ENCODE data around the gene ELAC2.

DNA sequence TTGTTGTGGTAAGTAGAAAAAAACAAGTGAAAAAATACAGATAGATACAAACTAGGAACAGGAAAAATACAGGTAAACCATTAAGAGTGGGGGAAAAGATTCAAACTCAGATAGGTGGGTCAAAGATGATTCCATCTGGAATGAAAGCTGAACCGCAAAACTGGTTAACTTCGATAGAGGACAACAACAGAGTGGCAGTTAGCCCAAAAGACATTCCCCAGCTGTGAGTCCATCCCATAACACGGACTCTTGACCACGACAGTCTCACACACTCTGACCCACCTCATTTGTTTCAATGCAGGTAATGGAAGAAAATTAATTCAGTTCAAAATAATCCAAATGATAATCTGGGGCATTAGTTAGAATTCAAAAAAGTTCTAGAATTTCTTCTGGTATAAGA, 13.5 kb downstream of the ELAC2 start:
- TF ChIP-seq, protein P1, sequence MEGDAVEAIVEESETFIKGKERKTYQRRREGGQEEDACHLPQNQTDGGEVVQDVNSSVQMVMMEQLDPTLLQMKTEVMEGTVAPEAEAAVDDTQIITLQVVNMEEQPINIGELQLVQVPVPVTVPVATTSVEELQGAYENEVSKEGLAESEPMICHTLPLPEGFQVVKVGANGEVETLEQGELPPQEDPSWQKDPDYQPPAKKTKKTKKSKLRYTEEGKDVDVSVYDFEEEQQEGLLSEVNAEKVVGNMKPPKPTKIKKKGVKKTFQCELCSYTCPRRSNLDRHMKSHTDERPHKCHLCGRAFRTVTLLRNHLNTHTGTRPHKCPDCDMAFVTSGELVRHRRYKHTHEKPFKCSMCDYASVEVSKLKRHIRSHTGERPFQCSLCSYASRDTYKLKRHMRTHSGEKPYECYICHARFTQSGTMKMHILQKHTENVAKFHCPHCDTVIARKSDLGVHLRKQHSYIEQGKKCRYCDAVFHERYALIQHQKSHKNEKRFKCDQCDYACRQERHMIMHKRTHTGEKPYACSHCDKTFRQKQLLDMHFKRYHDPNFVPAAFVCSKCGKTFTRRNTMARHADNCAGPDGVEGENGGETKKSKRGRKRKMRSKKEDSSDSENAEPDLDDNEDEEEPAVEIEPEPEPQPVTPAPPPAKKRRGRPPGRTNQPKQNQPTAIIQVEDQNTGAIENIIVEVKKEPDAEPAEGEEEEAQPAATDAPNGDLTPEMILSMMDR (conservative IDR thresholded peaks at IDR 0.05 in 1 of 2, IDR thresholded peaks at IDR 0.05 in 1 of 2; ENCODE audit: low read depth in 1 of 2, low read length in 2 of 2): no peak
- TF ChIP-seq EZH2 (IDR thresholded peaks at IDR 0.05; ENCODE audit: low read length, missing control alignments): no peak

All from fibroblast of lung (primary cell).